Kidney glomerular epithelial cell (primary cell): ENCODE data around the gene FGGY.

ENCODE experiments used
- DNase-seq: peaks from one replicate; lab custom pipeline; 2025; lab: John Stamatoyannopoulos, UW

FGGY gene

GRCh38 chr1:59388191-59388590 lies 91.3 kb downstream of the FGGY start:
- DNase-seq = no peak

- no peak for DNase-seq
Measured at GRCh38 chr1:59389847-59390246, 93.0 kb downstream of the FGGY start.

GRCh38 chr1:59390307-59390706 lies 93.4 kb downstream of the FGGY start:
- DNase-seq = no peak

GRCh38 chr1:59391212-59392179 lies 94.6 kb downstream of the FGGY start:
- no peak for DNase-seq

- peak; percentile 62 for DNase-seq
Measured at GRCh38 chr1:59393211-59394180, 96.6 kb downstream of the FGGY start.

GRCh38 chr1:59394706-59395425 lies 98.0 kb downstream of the FGGY start:
- no peak for DNase-seq

- no peak for DNase-seq
Measured at GRCh38 chr1:59396387-59396786, 99.5 kb downstream of the FGGY start.

GRCh38 chr1:59397139-59397858 lies 100.4 kb downstream of the FGGY start:
- no peak for DNase-seq

GRCh38 chr1:59399642-59400041 lies 102.7 kb downstream of the FGGY start:
- no peak for DNase-seq

- DNase-seq = no peak
Measured at GRCh38 chr1:59401581-59401980, 104.7 kb downstream of the FGGY start.

- no peak for DNase-seq
Measured at GRCh38 chr1:59404796-59405195, 107.9 kb downstream of the FGGY start.

GRCh38 chr1:59406437-59407164 lies 109.7 kb downstream of the FGGY start:
- DNase-seq = no peak

GRCh38 chr1:59408608-59409240 lies 111.8 kb downstream of the FGGY start:
- no peak for DNase-seq

- DNase-seq = no peak
Measured at GRCh38 chr1:59409549-59409948, 112.7 kb downstream of the FGGY start.

- DNase-seq = no peak
Measured at GRCh38 chr1:59409986-59410385, 113.1 kb downstream of the FGGY start.

GRCh38 chr1:59410457-59410856 lies 113.6 kb downstream of the FGGY start:
- DNase-seq = no peak

- no peak for DNase-seq
Measured at GRCh38 chr1:59411147-59411546, 114.3 kb downstream of the FGGY start.

GRCh38 chr1:59412718-59413326 lies 115.9 kb downstream of the FGGY start:
- DNase-seq = no peak

- DNase-seq = no peak
Measured at GRCh38 chr1:59413327-59413720, 116.4 kb downstream of the FGGY start.
